Lower lobe of right lung (tissue), 2 donors: ENCODE measurements around the gene FOXN3. TPM values are rescaled to one million over a fixed set of nuclear protein-coding genes. Genes with fewer than 3 reads are reported as not detected.
A peak's percentile ranks its signal among the peaks of the same experiment; 100 is the strongest.

Experiments used
- ATAC-seq, 2 donors: fragments of 200-7000 bp; cut with Tn5 transposase; one replicate each; pipeline ENCODE4 v1.9.1; 2020 to 2022; ENCODE audit warnings: mild to moderate bottlenecking in 2 of 2, moderate library complexity in 2 of 2
- DNase-seq: peaks from one replicate; pipeline ENCODE4 v3.0.0-alpha.2; 2020
- H3K27ac ChIP-seq: fragments of 200-600 bp; one replicate; pipeline ENCODE4 v1.8.0; 2022
- H3K27me3 ChIP-seq: fragments of 200-600 bp; one replicate; pipeline ENCODE4 v1.8.0; 2022; ENCODE audit warnings: low read depth
- H3K36me3 ChIP-seq: fragments of 200-600 bp; one replicate; pipeline ENCODE4 v1.8.0; 2022; ENCODE audit warnings: mild to moderate bottlenecking
- H3K4me1 ChIP-seq: fragments of 200-600 bp; one replicate; pipeline ENCODE4 v1.8.0; 2022
- H3K4me3 ChIP-seq: fragments of 200-600 bp; one replicate; pipeline ENCODE4 v1.8.0; 2022; ENCODE audit warnings: mild to moderate bottlenecking
- H3K9me3 ChIP-seq: fragments of 200-600 bp; one replicate; pipeline ENCODE4 v1.8.0; 2022
- CTCF ChIP-seq: fragments of 200-600 bp; IDR thresholded peaks from one replicate; pipeline ENCODE4 v1.8.0; 2022; ENCODE audit warnings: antibody characterized with exemption, mild to moderate bottlenecking
- intact Hi-C: fragments of 100-400 bp; cut with DNase I; formaldehyde crosslinking; loops from one replicate; pipeline ENCODE4 v1.11.0; 2022
- total RNA-seq: library from RNA; stranded (reverse); fragmentation: NEBNext Ultra II Directional; extraction: Animal tissue kit (Norgen Biotek cat#: 25700); gene quantifications from one replicate; pipeline ENCODE4 v1.2.1, GENCODE V29; 2021
- donor health status: DM: no; HTN: yes; CAD: no; lungs with severe emphysema.

FOXN3 gene
- total RNA-seq, 1 donor from 2014 or later = 116 TPM

GRCh38 chr14:89243286-89243685 lies 173.7 kb downstream of the FOXN3 start:
- no peak for ATAC-seq
- Histone ChIP-seq H3K27ac (no peak overlapping the region), H3K36me3 (no peaks in the 10 kb centered on the region), H3K9me3 (no peaks in the 10 kb centered on the region), H3K4me1 (peaks cover 25% of the 10 kb centered on the region), H3K27me3 (no peaks in the 10 kb centered on the region), H3K4me3 (no peak overlapping the region)
- no peak for TF ChIP-seq CTCF
- DNase-seq = no peak
- intact Hi-C loops = no loop called here

GRCh38 chr14:89242652-89243279 lies 174.3 kb downstream of the FOXN3 start:
- Histone ChIP-seq H3K27me3 (no peaks in the 10 kb centered on the region), H3K27ac (no peak overlapping the region), H3K36me3 (no peaks in the 10 kb centered on the region), H3K4me3 (no peak overlapping the region), H3K4me1 (peaks cover 20% of the 10 kb centered on the region), H3K9me3 (no peaks in the 10 kb centered on the region)
- TF ChIP-seq CTCF = no peak
- intact Hi-C loops = no loop called here
- DNase-seq (no peak), ATAC-seq (no peak)

GRCh38 chr14:89241934-89242651 lies 174.9 kb downstream of the FOXN3 start:
- H3K4me3 ChIP-seq = no peak overlapping the region
- H3K9me3 ChIP-seq = no peaks in the 10 kb centered on the region
- H3K36me3 ChIP-seq = no peaks in the 10 kb centered on the region
- H3K27me3 ChIP-seq = no peaks in the 10 kb centered on the region
- intact Hi-C loops = no loop called here
- TF ChIP-seq CTCF = peak; percentile 15
- H3K27ac ChIP-seq = no peak overlapping the region
- DNase-seq (no peak), ATAC-seq (no peak)
- peaks cover 19% of the 10 kb centered on the region for H3K4me1 ChIP-seq

- H3K27ac ChIP-seq = no peak overlapping the region
- H3K27me3 ChIP-seq = no peaks in the 10 kb centered on the region
- no peaks in the 10 kb centered on the region for H3K9me3 ChIP-seq
- H3K4me3 ChIP-seq = no peak overlapping the region
- no peak for TF ChIP-seq CTCF
- intact Hi-C loops = no loop called here
- ATAC-seq (no peak), DNase-seq (no peak)
- no peaks in the 10 kb centered on the region for H3K36me3 ChIP-seq
- H3K4me1 ChIP-seq = peaks cover 19% of the 10 kb centered on the region
Observed at GRCh38 chr14:89241257-89241656, 175.8 kb downstream of the FOXN3 start.

GRCh38 chr14:89240414-89240813 lies 176.6 kb downstream of the FOXN3 start:
- ATAC-seq = no peak
- DNase-seq = no peak
- intact Hi-C loops = no loop called here
- H3K27ac ChIP-seq = no peak overlapping the region
- H3K27me3 ChIP-seq = no peaks in the 10 kb centered on the region
- no peak overlapping the region for H3K4me3 ChIP-seq
- H3K36me3 ChIP-seq = no peaks in the 10 kb centered on the region
- no peaks in the 10 kb centered on the region for H3K9me3 ChIP-seq
- TF ChIP-seq CTCF = no peak
- peaks cover 19% of the 10 kb centered on the region for H3K4me1 ChIP-seq
